WTC11 (cell line): ENCODE measurements around the gene BCL7C. TPM values are rescaled to one million over a fixed set of nuclear protein-coding genes. Genes with fewer than 3 reads are reported as not detected.

ENCODE experiments used
- ATAC-seq: fragments of 200-7000 bp; cut with Tn5 transposase; 2 replicates; pipeline ENCODE4 v1.10.0; 2021; ENCODE audit warnings: mild to moderate bottlenecking, moderate library complexity
- Bru-seq: library from RNA; stranded (reverse); fragments of 400-500 nt; gene quantifications from one replicate; lab custom pipeline; 2021; lab: Mats Ljungman, UMichigan
- CTCF ChIA-PET: fragments of 300-600 bp; sonication (Branson Sonifier 250); formaldehyde crosslinking; loops from one replicate; lab custom pipeline; 2021; ENCODE audit warnings: antibody characterized with exemption; lab: Charles Lee
- POLR2A ChIA-PET: fragments of 350-600 bp; sonication (Branson Sonifier 250); formaldehyde crosslinking; loops from one replicate; lab custom pipeline; 2021; ENCODE audit warnings: antibody characterized with exemption; lab: Charles Lee
- DNase-seq: peaks from one replicate; pipeline ENCODE4 v3.0.0; 2021; ENCODE audit warnings: low spot score
- H3K27ac Mint-ChIP-seq: 2 replicates; pipeline ENCODE4 v1.8.0; 2021; ENCODE audit warnings: mixed read lengths
- H3K27me3 Mint-ChIP-seq: 2 replicates; pipeline ENCODE4 v1.8.0; 2021; ENCODE audit warnings: low read depth, mild to moderate bottlenecking, moderate library complexity, mixed read lengths
- H3K36me3 Mint-ChIP-seq: 2 replicates; pipeline ENCODE4 v1.8.0; 2021; ENCODE audit warnings: mixed read lengths
- H3K4me1 Mint-ChIP-seq: 2 replicates; pipeline ENCODE4 v1.8.0; 2022; ENCODE audit warnings: mixed read lengths
- H3K4me3 Mint-ChIP-seq: 2 replicates; pipeline ENCODE4 v1.8.0; 2021; ENCODE audit warnings: mild to moderate bottlenecking, moderate library complexity, mixed read lengths
- H3K9me3 Mint-ChIP-seq: 2 replicates; pipeline ENCODE4 v1.8.0; 2021; ENCODE audit warnings: mixed read lengths
- AFF4 ChIP-seq: sonication (generic); formaldehyde crosslinking; IDR thresholded peaks from 2 replicates; pipeline ENCODE4 v1.8.1; 2023; ENCODE audit warnings: mild to moderate bottlenecking, missing genetic modification reagents, borderline replicate concordance
- GRHL2 ChIP-seq: fragments of 250-450 bp; sonication (Bioruptor Pico); IDR thresholded peaks from 2 replicates; pipeline ENCODE4 v1.8.0; 2022; ENCODE audit warnings: mild to moderate bottlenecking, moderate library complexity; ENCODE audit not compliant: insufficient replicate concordance, severe bottlenecking
- JAZF1 ChIP-seq: fragments of 250-450 bp; sonication (Bioruptor Pico); IDR thresholded peaks from 2 replicates; pipeline ENCODE4 v1.9.0; 2021; ENCODE audit warnings: moderate library complexity, mild to moderate bottlenecking, inconsistent platforms
- JUN ChIP-seq: sonication (generic); formaldehyde crosslinking; IDR thresholded peaks from 2 replicates; pipeline ENCODE4 v1.8.0; 2023; ENCODE audit warnings: mild to moderate bottlenecking, missing genetic modification reagents
- MYBL2 ChIP-seq: sonication (generic); formaldehyde crosslinking; IDR thresholded peaks from 2 replicates; pipeline ENCODE4 v1.8.1; 2023; ENCODE audit warnings: mild to moderate bottlenecking, moderate library complexity, missing genetic modification reagents
- NFATC4 ChIP-seq: fragments of 250-450 bp; sonication (Bioruptor Pico); IDR thresholded peaks from 2 replicates; pipeline ENCODE4 v1.9.0; 2021; ENCODE audit warnings: mild to moderate bottlenecking
- PRDM15 ChIP-seq: sonication (generic); formaldehyde crosslinking; IDR thresholded peaks from 2 replicates; pipeline ENCODE4 v1.8.0; 2022; ENCODE audit warnings: missing genetic modification reagents
- SOX15 ChIP-seq: fragments of 250-450 bp; sonication (Bioruptor Pico); IDR thresholded peaks from 2 replicates; pipeline ENCODE4 v1.9.0; 2021; ENCODE audit warnings: mild to moderate bottlenecking
- TEAD4 ChIP-seq: sonication (generic); formaldehyde crosslinking; IDR thresholded peaks from 2 replicates; pipeline ENCODE4 v1.8.0; 2022; ENCODE audit warnings: mild to moderate bottlenecking, missing genetic modification reagents
- TP53 ChIP-seq: sonication (generic); formaldehyde crosslinking; IDR thresholded peaks from 2 replicates; pipeline ENCODE4 v1.8.1; 2023; ENCODE audit warnings: mild to moderate bottlenecking, missing genetic modification reagents
- ZBTB21 ChIP-seq: sonication (generic); formaldehyde crosslinking; IDR thresholded peaks from 2 replicates; pipeline ENCODE4 v1.8.1; 2023; ENCODE audit warnings: mild to moderate bottlenecking, missing genetic modification reagents, borderline replicate concordance
- ZNF219 ChIP-seq: sonication (generic); formaldehyde crosslinking; IDR thresholded peaks from 2 replicates; pipeline ENCODE4 v1.8.0; 2023; ENCODE audit warnings: missing genetic modification reagents, mild to moderate bottlenecking, borderline replicate concordance
- long read RNA-seq, 3 experiments: library from RNA in 1 of 3; library from capped mRNA in 1 of 3; library from polyadenylated mRNA in 1 of 3; unstranded in 2 of 3; stranded (forward) in 1 of 3; transcript quantifications; one replicate each; pipeline ENCODE4 v2.0.0, GENCODE V29; 2021
- total RNA-seq: library from RNA; stranded (reverse); gene quantifications from 3 replicates; pipeline ENCODE4 v1.2.3, GENCODE V29; 2021
- TF ChIP-seq, protein P1 (sequence below): sonication (generic); formaldehyde crosslinking; IDR thresholded peaks from 2 replicates; pipeline ENCODE4 v1.8.0; 2023; ENCODE audit warnings: missing genetic modification reagents
- TF ChIP-seq, protein P2 (sequence below): sonication (generic); formaldehyde crosslinking; IDR thresholded peaks from 2 replicates; pipeline ENCODE4 v1.8.0; 2023; ENCODE audit warnings: missing genetic modification reagents, mild to moderate bottlenecking, borderline replicate concordance
- TF ChIP-seq, protein P3 (sequence below): sonication (generic); formaldehyde crosslinking; IDR thresholded peaks from 2 replicates; pipeline ENCODE4 v1.8.0; 2023; ENCODE audit warnings: mild to moderate bottlenecking, missing genetic modification reagents
- TF ChIP-seq, protein P4 (sequence below): sonication (generic); formaldehyde crosslinking; IDR thresholded peaks from 2 replicates; pipeline ENCODE4 v1.8.1; 2022; ENCODE audit warnings: low read depth, missing genetic modification reagents, borderline replicate concordance

BCL7C gene
- total RNA-seq: 18.3 to 20.3 TPM (median 18.7 TPM) in 3 replicates
- Bru-seq, nascent RNA: percentile 41 among the genes with signal in this experiment
- long read RNA-seq, experiment 1, transcript BCL7C-203 (6 exons, 1,603 nt): minor isoform, 6 of 66 reads
- long read RNA-seq, experiment 1, transcript BCL7C-201 (6 exons, 1,740 nt): major isoform, 50 of 66 reads
- long read RNA-seq, experiment 1, partial matches to known transcripts: 3 of 66 reads
- long read RNA-seq, experiment 1, other reads (novel, unspliced or antisense): 6 of 66 reads
- long read RNA-seq, experiment 2, transcript BCL7C-201 (6 exons, 1,740 nt): major isoform, 41 of 58 reads
- long read RNA-seq, experiment 2, partial matches to known transcripts: 8 of 58 reads
- long read RNA-seq, experiment 2, other reads (novel, unspliced or antisense): 9 of 58 reads
- long read RNA-seq, experiment 3, partial matches to known transcripts: 2 of 3 reads
- long read RNA-seq, experiment 3, other reads (novel, unspliced or antisense): 0 of 3 reads

- ChIA-PET POLR2A (interaction anchor here (0.5 to 1.5 kb wide), 3 partner anchors 8 to 119 kb away, joined by 3 read pairs; no protein-coding TSS in a partner anchor), CTCF (interaction anchor here (1.2 to 1.8 kb wide), 2 partner anchors 49 to 55 kb away, joined by 3 to 11 read pairs; no protein-coding TSS in a partner anchor)
- H3K27me3 Mint-ChIP-seq: peaks cover 25% of the 10 kb centered on the region
- DNase-seq: peak; percentile 92
- no peak within 1 kb of the TSS; the same call in 1 of the 2 replicates for H3K27ac Mint-ChIP-seq
- H3K4me1 Mint-ChIP-seq: peaks cover 24% of the 10 kb centered on the region
- ATAC-seq: peak; percentile 76
- H3K9me3 Mint-ChIP-seq: no peaks in the 10 kb centered on the region
- H3K36me3 Mint-ChIP-seq: peaks cover 3% of the 10 kb centered on the region; the same call in 1 of the 2 replicates
- H3K4me3 Mint-ChIP-seq: peak within 1 kb of the TSS; percentile 86
- TF ChIP-seq TEAD4 (CRISPR knock-in tag) (no peak; the same call in 1 of the 2 replicates), PRDM15 (peak; percentile 22; the same call in 1 of the 2 replicates), AFF4 (CRISPR knock-in tag) (no peak), JAZF1 (CRISPR knock-in tag) (no peak), TP53 (CRISPR knock-in tag) (no peak; the same call in 1 of the 2 replicates), ZNF219 (no peak), ZBTB21 (CRISPR knock-in tag) (no peak; the same call in 1 of the 2 replicates), SOX15 (CRISPR knock-in tag) (no peak), JUN (0 out of 2 replicates have a peak, but pooled peaks have one; percentile 62), NFATC4 (CRISPR knock-in tag) (no peak), MYBL2 (peak; percentile 89; the same call in 1 of the 2 replicates), GRHL2 (no peak)
- TF ChIP-seq, protein P1, sequence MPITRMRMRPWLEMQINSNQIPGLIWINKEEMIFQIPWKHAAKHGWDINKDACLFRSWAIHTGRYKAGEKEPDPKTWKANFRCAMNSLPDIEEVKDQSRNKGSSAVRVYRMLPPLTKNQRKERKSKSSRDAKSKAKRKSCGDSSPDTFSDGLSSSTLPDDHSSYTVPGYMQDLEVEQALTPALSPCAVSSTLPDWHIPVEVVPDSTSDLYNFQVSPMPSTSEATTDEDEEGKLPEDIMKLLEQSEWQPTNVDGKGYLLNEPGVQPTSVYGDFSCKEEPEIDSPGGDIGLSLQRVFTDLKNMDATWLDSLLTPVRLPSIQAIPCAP (CRISPR knock-in tag): no peak
- TF ChIP-seq, protein P2, sequence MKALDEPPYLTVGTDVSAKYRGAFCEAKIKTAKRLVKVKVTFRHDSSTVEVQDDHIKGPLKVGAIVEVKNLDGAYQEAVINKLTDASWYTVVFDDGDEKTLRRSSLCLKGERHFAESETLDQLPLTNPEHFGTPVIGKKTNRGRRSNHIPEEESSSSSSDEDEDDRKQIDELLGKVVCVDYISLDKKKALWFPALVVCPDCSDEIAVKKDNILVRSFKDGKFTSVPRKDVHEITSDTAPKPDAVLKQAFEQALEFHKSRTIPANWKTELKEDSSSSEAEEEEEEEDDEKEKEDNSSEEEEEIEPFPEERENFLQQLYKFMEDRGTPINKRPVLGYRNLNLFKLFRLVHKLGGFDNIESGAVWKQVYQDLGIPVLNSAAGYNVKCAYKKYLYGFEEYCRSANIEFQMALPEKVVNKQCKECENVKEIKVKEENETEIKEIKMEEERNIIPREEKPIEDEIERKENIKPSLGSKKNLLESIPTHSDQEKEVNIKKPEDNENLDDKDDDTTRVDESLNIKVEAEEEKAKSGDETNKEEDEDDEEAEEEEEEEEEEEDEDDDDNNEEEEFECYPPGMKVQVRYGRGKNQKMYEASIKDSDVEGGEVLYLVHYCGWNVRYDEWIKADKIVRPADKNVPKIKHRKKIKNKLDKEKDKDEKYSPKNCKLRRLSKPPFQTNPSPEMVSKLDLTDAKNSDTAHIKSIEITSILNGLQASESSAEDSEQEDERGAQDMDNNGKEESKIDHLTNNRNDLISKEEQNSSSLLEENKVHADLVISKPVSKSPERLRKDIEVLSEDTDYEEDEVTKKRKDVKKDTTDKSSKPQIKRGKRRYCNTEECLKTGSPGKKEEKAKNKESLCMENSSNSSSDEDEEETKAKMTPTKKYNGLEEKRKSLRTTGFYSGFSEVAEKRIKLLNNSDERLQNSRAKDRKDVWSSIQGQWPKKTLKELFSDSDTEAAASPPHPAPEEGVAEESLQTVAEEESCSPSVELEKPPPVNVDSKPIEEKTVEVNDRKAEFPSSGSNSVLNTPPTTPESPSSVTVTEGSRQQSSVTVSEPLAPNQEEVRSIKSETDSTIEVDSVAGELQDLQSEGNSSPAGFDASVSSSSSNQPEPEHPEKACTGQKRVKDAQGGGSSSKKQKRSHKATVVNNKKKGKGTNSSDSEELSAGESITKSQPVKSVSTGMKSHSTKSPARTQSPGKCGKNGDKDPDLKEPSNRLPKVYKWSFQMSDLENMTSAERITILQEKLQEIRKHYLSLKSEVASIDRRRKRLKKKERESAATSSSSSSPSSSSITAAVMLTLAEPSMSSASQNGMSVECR (CRISPR knock-in tag): 0 out of 2 replicates have a peak, but pooled peaks have one; percentile 27
- TF ChIP-seq, protein P3, sequence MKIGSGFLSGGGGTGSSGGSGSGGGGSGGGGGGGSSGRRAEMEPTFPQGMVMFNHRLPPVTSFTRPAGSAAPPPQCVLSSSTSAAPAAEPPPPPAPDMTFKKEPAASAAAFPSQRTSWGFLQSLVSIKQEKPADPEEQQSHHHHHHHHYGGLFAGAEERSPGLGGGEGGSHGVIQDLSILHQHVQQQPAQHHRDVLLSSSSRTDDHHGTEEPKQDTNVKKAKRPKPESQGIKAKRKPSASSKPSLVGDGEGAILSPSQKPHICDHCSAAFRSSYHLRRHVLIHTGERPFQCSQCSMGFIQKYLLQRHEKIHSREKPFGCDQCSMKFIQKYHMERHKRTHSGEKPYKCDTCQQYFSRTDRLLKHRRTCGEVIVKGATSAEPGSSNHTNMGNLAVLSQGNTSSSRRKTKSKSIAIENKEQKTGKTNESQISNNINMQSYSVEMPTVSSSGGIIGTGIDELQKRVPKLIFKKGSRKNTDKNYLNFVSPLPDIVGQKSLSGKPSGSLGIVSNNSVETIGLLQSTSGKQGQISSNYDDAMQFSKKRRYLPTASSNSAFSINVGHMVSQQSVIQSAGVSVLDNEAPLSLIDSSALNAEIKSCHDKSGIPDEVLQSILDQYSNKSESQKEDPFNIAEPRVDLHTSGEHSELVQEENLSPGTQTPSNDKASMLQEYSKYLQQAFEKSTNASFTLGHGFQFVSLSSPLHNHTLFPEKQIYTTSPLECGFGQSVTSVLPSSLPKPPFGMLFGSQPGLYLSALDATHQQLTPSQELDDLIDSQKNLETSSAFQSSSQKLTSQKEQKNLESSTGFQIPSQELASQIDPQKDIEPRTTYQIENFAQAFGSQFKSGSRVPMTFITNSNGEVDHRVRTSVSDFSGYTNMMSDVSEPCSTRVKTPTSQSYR (CRISPR knock-in tag): 0 out of 2 replicates have a peak, but pooled peaks have one; percentile 65
- TF ChIP-seq, protein P4, sequence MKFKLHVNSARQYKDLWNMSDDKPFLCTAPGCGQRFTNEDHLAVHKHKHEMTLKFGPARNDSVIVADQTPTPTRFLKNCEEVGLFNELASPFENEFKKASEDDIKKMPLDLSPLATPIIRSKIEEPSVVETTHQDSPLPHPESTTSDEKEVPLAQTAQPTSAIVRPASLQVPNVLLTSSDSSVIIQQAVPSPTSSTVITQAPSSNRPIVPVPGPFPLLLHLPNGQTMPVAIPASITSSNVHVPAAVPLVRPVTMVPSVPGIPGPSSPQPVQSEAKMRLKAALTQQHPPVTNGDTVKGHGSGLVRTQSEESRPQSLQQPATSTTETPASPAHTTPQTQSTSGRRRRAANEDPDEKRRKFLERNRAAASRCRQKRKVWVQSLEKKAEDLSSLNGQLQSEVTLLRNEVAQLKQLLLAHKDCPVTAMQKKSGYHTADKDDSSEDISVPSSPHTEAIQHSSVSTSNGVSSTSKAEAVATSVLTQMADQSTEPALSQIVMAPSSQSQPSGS: no peak
These were observed at the start of gene BCL7C for GRCh38 chr16:30893744-30894539. BCL7C (minus strand) TSS chr16:30894077; CDS start chr16:30893944, 133 bp downstream.
